ENCODE measurements around the gene HSPD1. TPM values are rescaled to one million over a fixed set of nuclear protein-coding genes. Genes with fewer than 3 reads are reported as not detected.

Gene HSPD1
- total RNA-seq: 100 to 1,000 TPM; 138 to 643 (median 306) TPM

GRCh38 chr2:197499594-197500502 is at the start of gene HSPD1, which contains the start of gene HSPE1:
HSPD1 (minus strand) TSS chr2:197499840; CDS start chr2:197498848, 992 bp downstream.
HSPE1 (plus strand) TSS chr2:197500379; CDS start chr2:197500437, 58 bp downstream.
- TF ChIP-seq CTCF (IDR thresholded peaks at IDR 0.05): no peak
- DNase-seq (ENCODE audit: low spot score) (peak; percentile 96), ATAC-seq (ENCODE audit: low FRiP score) (peak; percentile 99)

GRCh38 chr2:197548582-197548981 is 48.9 kb upstream of the HSPD1 start:
- TF ChIP-seq CTCF (IDR thresholded peaks at IDR 0.05): no peak
- ATAC-seq (ENCODE audit: low FRiP score) (no peak), DNase-seq (ENCODE audit: low spot score) (no peak)

GRCh38 chr2:197547163-197547900 is 47.7 kb upstream of the HSPD1 start:
- ATAC-seq (ENCODE audit: low FRiP score) (no peak), DNase-seq (ENCODE audit: low spot score) (no peak)
- TF ChIP-seq CTCF (IDR thresholded peaks at IDR 0.05): no peak

DNA sequence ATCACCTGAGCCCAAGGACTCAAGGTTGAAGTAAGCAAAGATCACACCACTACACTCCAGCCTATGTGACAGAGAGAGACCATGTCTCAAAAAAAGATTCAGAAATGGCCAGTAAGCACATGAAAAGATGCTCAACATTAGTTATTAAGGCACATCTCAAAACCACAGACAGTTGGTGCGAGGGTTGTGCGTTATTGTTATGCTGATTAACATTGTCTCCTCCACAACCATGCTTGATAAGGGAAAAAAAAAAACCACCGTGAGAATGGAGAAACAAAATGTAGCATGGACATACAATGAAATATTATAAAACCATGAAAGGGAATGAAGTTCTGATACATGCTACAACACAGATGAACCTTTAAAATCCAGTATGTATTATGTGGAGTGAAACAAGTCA is 43.6 kb upstream of the HSPD1 start:
- no peak for TF ChIP-seq CTCF (IDR thresholded peaks at IDR 0.05)

DNA sequence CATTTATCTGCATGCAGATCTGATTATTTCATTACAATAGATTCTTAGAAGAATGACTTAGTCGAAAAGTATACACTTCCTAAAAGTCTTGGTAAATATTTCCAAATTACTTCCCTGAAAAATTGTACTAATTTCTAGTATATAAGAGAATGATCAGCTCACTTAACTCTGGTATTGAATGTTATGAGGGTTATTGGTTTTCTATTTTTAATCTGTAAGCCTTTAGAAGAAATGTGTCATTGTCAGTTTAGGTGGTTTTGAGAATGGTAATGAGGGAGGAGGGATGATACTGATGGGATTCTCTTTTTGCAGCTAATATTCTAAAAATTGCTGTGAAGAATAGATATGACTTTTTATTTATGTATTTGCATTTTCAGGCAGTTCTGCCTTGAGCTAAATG is 40.1 kb upstream of the HSPD1 start:
- DNase-seq (ENCODE audit: low spot score) (no peak), ATAC-seq (ENCODE audit: low FRiP score) (no peak)
- TF ChIP-seq CTCF (IDR thresholded peaks at IDR 0.05): no peak

More for the DNA sequence above, 43.6 kb upstream of the HSPD1 start:
- ATAC-seq (ENCODE audit: low FRiP score) (no peak), DNase-seq (ENCODE audit: low spot score) (no peak)

GRCh38 chr2:197538412-197538811 is 38.8 kb upstream of the HSPD1 start:
- TF ChIP-seq CTCF (IDR thresholded peaks at IDR 0.05): no peak
- ATAC-seq (ENCODE audit: low FRiP score) (no peak), DNase-seq (ENCODE audit: low spot score) (no peak)
